Nucleus accumbens (tissue), 56 donors: Measurements from ENCODE around the gene TRIM29.
A peak's percentile ranks its signal among the peaks of the same experiment; 100 is the strongest.

Experiments
- DNase-seq, 56 donors: peaks; one replicate each; lab custom pipeline; 2025; lab: John Stamatoyannopoulos, UW

Gene TRIM29

GRCh38 chr11:120141768-120142423 lies 4.0 kb upstream of the TRIM29 start:
- no peak for DNase-seq

DNA sequence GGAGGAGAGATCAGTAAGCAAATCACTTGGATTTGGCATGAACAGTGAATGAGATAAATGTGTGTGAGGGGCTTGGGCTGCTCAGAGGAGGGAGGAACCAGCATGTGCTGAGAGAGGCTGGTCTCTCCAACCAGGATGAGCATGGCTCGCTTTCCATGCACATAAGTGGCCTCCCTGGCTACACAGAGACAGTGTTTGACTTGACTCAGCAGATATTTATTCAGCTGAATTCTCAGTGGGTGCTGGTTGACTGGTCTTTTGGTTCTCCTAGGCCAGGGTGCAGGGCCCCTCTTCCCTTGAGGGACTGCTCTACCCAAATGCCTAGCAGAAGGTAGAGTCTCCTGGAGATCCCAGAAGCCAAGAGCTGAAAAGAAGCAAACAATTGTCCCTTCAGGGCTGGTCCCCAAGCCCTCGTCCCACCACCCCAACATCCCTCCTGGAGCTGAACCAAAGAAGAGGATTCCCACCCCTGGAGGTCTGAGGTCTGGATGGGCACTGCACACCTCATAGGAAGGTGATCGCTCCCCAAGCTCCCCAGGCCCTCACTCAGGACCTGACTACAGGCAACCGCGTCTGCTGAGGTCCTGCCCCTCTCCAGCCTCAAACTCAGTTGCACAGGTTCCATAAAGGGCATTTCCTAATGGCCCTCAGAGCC lies 3.3 kb upstream of the TRIM29 start:
- no peak for DNase-seq

DNA sequence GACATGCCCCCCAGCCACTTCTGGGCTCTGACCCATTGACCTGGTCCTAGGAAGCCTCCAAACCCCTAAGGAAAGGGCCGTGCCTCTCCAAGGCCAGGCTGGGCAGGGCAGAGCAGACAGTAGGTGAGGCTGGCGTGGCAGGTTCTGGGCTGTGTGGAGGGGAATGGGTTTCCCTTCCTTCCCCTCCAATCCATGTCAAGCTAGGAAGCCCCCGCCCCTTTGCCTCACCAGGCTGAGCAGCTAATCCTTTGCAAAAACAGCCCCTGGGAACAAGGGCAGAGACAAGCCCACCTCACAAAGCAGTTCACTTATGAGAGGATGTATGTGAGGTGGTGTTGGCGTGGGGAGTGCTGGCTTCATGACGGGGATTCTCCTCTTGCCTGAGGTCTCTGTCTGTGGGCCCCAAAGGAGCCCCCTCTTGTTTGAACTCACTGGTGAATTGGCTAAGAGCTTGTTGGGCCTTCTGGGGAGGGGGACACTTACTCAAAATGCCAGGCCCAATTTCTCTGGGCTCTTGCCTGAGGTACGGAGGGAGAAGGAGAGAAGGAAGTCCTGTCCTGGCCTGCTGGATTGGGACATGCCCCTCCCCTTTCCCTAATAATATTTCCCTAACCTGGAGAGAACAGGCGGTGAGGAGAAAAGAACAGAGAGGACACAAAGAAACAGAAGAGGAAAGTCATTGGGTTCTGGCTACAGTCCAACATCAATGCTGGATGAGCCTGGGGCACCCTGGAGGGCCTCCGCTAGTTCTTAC lies 1.6 kb upstream of the TRIM29 start:
- DNase-seq = no peak

DNA sequence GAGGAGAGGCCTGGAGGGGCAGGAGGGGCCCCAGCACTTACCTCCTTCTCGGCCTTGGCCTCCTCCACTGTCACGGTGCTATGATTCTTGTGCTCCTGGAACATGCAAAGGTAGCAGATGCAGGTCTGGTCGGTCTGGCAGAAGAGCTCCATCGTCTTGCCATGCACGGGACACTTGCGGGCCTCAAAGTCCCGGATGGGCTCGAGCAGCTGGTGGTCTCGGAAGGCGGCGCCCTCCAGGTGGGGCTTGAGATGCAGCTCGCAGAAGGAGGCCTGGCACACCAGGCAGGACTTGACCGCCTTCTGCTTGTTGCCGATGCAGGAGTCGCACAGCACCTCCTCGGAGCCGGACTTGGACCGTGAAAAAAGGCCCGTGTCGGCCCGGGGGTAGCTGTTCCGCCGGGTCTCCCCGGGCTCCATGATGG lies 714 bp downstream of the TRIM29 start:
- no peak for DNase-seq

GRCh38 chr11:120136356-120136755 lies 1.6 kb downstream of the TRIM29 start:
- no peak for DNase-seq

DNA sequence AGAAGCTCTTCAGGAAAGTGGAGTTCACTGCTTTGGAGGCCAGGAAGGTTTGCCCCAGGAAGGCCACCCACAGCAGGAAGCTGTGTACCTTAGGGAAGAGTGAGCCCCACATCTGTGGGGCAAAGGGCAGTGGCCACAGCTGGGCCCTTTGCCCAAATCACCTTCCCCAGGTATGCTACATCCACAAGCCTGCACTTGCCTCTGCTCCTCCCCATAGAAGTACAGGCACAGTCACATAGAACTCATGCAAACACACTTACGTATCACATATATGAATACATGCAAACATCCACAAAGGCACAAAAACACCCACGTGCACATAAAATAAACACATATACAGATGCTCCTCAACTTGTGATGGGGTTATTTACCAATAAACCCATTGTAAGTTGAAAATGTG lies 2.1 kb downstream of the TRIM29 start:
- DNase-seq = no peak

DNA sequence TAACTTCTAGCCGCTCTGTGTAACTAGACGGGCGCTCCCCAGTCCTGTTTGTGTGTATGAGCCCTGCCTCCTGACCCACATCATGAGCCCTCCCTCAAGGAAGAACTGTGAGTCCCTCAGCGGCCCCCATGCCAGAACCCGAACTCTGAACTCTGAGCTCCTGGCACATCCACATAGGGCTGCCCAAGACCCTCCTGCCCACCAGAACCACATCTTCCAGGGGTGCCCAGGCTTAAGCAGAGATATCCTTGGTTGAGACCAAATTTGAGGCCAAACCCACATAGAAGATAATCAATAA lies 3.0 kb downstream of the TRIM29 start:
- no peak for DNase-seq

DNA sequence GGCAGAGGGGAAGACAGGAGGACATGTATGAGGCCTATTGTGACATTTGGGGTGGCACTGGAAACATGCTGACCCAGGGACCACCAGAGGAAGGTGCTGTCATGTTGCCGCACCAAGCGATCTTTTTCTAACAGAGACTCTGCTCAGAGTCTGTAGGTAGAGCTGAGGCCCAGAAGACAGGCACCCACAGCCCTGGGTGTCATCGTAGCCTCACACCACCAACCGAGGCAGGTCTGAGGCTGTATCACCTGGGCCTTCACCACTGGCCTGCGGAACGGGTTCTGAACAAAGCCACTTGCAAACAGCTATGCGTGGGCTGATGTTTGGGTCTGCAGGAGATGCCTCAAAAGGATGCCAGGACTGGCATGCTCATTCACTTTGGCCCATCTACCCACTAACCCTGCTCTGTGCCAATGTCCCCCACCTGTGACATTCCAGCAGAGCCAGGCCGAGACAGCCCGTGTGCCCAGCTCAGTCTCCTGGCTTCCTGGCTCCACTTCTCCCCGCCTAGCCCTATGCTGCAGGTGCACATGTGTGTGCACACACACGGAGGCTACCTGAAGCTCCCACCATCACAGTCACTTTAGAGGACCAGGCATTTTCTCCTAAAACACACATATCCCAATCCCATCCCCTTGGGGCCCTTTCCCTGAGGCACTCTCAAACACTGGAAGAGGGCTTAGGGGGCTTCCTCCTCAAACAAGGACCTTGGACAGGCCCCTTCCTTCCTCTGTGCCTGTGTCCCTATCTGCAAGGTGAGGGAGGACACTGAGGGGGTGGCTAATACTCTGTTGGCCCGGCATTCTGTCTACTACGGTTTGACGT lies 3.6 kb downstream of the TRIM29 start:
- no peak for DNase-seq

DNA sequence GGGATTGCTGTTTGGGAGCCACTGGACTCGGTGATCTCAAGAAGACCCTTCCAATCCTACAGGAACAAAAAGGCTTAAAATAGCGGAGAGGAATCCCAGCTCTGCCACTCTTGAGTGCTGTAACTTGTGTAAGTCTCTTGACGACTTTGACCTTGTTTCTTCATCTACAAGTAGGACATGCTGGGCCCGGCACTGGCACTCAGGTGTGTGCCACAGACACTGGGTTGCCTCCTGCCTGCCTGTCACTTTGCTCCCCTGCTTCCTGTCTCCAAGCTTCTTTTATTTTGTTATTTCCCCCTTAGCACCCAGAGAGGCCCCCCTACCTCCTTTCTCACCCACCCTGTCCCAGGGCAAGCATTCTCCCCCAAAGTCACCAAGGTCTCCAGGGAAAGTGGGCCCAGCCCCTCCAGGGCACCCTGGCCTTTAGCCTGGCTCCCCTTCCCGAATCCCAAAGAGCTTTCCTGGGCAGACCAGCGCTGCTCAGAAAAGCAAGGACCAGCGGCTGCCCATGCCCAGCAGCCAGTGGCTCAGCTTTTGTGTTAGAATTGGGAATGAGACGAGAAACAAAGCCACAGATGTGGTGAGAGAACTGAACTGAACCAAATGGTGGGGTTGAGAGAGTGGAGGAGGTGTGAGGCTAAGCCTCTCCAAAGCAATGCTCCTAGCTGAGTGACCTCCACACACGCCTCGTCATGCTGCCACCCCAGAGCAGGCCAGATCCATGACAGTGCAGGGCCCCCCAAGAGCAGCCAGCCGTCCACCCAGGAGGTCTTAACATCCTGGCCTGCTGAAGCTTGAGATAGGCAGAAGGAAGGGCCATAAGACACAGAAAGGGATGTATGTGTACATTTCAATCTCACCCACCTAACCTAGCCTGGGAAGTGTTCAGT lies 4.5 kb downstream of the TRIM29 start:
- DNase-seq = no peak

- no peak for DNase-seq
These were observed 5.2 kb downstream of the TRIM29 start for GRCh38 chr11:120132645-120133185.

DNA sequence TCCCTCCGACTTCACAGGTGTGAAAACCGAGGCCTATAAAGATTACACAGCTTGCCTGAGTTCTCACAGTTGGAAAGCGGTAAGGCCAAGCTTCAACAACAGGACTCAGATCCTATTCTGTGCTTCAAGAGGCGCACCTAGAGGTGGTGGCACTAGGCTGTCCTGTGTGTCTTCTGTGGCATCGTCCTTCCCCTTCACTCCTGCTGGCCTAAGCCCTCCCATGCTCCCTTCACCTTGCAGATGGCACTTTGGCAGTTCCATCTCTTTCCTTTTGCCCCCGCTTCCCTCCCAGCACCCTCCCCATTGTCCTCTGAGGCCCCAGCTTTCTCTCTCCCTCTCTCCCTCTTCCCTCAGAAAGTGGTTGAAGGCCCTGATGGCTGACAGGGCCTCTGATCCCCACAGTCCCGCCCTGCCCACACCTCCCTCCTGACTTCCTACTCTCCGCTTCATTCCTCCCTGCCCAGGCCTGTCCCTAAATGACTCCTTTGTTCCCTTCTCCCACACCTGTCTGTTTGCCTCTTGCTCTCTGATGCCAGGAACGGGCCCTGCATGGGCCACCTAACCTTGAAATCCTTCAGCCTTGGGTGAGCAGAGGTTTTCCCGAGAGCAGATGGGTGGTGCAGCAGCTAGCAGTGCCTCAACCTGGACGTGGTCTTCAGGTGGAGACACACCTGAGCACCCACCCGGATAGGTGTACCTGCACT lies 5.8 kb downstream of the TRIM29 start:
- DNase-seq = no peak

DNA sequence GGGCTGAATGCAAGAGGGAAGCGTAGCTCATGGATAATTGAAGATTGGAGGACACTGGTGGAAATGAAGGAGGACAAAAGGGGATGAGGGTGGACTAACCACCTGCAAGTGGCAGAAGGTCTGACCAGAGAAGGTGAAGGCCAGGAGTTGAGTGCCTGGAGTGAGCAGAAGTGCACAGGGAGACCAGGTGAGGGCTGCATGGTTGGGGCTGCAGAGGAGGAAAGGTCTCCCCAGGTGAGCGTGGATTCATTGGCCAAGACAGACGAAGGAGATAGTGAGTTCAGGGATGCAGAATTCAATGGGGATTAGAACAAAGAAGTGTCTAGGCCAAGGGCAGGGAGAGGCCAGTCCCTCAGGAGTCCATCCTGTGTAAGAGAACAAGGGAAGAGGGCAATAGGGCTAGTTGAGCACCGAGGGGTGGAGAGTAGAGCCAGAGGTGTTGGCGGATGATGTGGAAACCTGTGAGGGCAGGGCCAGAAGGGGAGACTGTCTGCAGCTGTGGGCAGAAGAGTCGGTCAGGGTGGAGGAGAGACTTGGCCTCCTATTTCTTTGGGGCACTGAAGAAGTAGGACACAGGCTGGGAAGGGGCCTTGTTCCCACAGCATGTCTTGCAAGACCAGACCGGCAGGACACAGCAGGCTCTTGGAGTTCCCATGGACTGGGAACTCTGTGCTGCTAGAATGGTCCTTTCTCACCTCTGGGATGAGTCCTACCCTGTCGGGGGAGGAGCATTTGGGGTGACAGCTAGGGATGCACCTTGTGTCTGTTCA lies 6.7 kb downstream of the TRIM29 start:
- no peak for DNase-seq

- DNase-seq = no peak
These were observed 7.5 kb downstream of the TRIM29 start for GRCh38 chr11:120130176-120130980.

DNA sequence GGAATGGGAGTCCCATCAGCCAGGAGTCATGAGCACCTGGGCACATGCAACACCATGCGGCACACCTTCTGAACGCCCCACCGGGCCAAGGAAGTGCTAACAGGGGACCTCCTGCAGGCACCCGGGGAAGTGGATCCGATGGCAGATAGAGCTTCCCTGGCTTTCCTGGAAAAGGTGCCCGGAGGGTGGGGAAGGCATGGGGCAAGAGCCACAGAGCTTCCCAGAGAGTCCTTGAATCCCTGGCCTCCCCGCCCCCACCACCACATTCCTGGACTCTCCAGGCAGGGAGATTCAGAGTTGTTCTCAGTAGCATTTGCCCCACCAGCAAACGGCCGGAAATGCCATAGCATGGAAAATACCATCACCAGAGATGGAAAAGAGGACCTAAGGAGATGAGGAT lies 8.3 kb downstream of the TRIM29 start:
- DNase-seq = no peak

GRCh38 chr11:120128392-120129119 lies 9.4 kb downstream of the TRIM29 start:
- peak in 1 of 56 donors; percentile 12 for DNase-seq

DNA sequence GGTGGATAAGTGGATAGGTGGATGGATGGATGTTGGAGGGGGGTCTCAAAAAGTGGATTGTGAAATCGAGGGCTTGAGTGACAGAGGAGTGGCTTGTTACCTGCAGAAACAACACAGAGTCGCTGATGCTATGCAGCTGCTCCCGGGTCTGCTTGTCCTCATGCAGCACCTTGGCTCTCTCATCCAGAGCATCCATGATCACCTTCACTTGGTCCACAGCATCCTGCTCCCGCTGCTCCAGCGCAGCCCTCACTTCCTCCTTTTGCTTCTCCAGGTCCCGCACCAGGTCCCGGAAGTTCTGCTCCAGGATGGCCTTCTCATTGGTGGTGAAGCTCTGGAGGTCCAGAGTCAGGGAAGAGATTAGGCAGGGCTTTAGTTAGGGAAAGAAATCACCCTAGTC lies 10.7 kb downstream of the TRIM29 start:
- no peak for DNase-seq

- no peak for DNase-seq
These were observed 11.3 kb downstream of the TRIM29 start for GRCh38 chr11:120126620-120127019.
